HG02970 (cell line): Measurements from ENCODE around the gene ARHGAP22.

Source experiments
- ATAC-seq: cut with Tn5 transposase; IDR thresholded peaks from one replicate; pipeline ENCODE4 v1.9.1; 2021; ENCODE audit warnings: mild to moderate bottlenecking, moderate library complexity, moderate number of reproducible peaks; ENCODE audit not compliant: unreplicated experiment, low FRiP score

The ARHGAP22 gene

GRCh38 chr10:48517482-48517881, 87.4 kb downstream of the ARHGAP22 start:
- ATAC-seq, result no peak

GRCh38 chr10:48516911-48517310, 88.0 kb downstream of the ARHGAP22 start:
- ATAC-seq, result no peak

GRCh38 chr10:48514916-48515315, 90.0 kb downstream of the ARHGAP22 start:
- ATAC-seq, result no peak

GRCh38 chr10:48514255-48514654, 90.6 kb downstream of the ARHGAP22 start:
- no peak for ATAC-seq

GRCh38 chr10:48512861-48513260, 92.0 kb downstream of the ARHGAP22 start:
- no peak for ATAC-seq

- no peak for ATAC-seq
These were observed 93.0 kb downstream of the ARHGAP22 start for GRCh38 chr10:48511875-48512231.

GRCh38 chr10:48511066-48511874, 93.6 kb downstream of the ARHGAP22 start:
- no peak for ATAC-seq

- ATAC-seq, result no peak
These were observed 94.7 kb downstream of the ARHGAP22 start for GRCh38 chr10:48509974-48510692.

GRCh38 chr10:48508791-48509772, 95.8 kb downstream of the ARHGAP22 start:
- ATAC-seq, result no peak

- ATAC-seq, result no peak
These were observed 96.7 kb downstream of the ARHGAP22 start for GRCh38 chr10:48507933-48508790.

- no peak for ATAC-seq
These were observed 97.4 kb downstream of the ARHGAP22 start for GRCh38 chr10:48507494-48507893.

- no peak for ATAC-seq
These were observed 98.5 kb downstream of the ARHGAP22 start for GRCh38 chr10:48506147-48506917.

GRCh38 chr10:48505394-48506112, 99.3 kb downstream of the ARHGAP22 start:
- ATAC-seq, result no peak

- ATAC-seq, result no peak
These were observed 100.6 kb downstream of the ARHGAP22 start for GRCh38 chr10:48504141-48504885.

GRCh38 chr10:48503293-48503911, 101.5 kb downstream of the ARHGAP22 start:
- ATAC-seq, result no peak

GRCh38 chr10:48502791-48503190, 102.1 kb downstream of the ARHGAP22 start:
- ATAC-seq, result no peak
